Lung (tissue), 12 donors: Measurements from ENCODE around the gene SEC11C. TPM values are rescaled to one million over a fixed set of nuclear protein-coding genes. Genes with fewer than 3 reads are reported as not detected.

ENCODE experiments used
- ATAC-seq: fragments of 200-7000 bp; cut with Tn5 transposase; one replicate; pipeline ENCODE4 v1.9.1; 2020; ENCODE audit warnings: moderate number of reproducible peaks; ENCODE audit not compliant: insufficient read depth, low FRiP score
- DNase-seq, 3 donors: peaks; one replicate each; pipeline ENCODE4 v3.0.0-alpha.2; 2013 to 2017
- H3K27ac ChIP-seq, 2 donors: one replicate each; pipeline ENCODE4 v1.5.1; 2013; ENCODE audit warnings: mild to moderate bottlenecking in 2 of 2, moderate library complexity in 2 of 2, control low read depth in 1 of 2, inconsistent platforms in 1 of 2, low read depth in 1 of 2, low read length in 1 of 2
- H3K27me3 ChIP-seq, 3 donors: one replicate each; pipeline ENCODE4 v1.5.1; 2013; ENCODE audit warnings: low read length in 2 of 3; ENCODE audit not compliant: control insufficient read depth in 3 of 3, insufficient read depth in 3 of 3
- H3K36me3 ChIP-seq, 4 donors: one replicate each; pipeline ENCODE4 v1.5.1; 2013; ENCODE audit warnings: low read length in 4 of 4, mild to moderate bottlenecking in 1 of 4, moderate library complexity in 1 of 4; ENCODE audit not compliant: control insufficient read depth in 4 of 4, insufficient read depth in 4 of 4
- H3K4me1 ChIP-seq, 5 donors: one replicate each; pipeline ENCODE4 v1.5.1; 2013; ENCODE audit warnings: low read length in 5 of 5, mild to moderate bottlenecking in 2 of 5, moderate library complexity in 1 of 5; ENCODE audit not compliant: control insufficient read depth in 5 of 5, insufficient read depth in 5 of 5
- H3K4me3 ChIP-seq: one replicate; pipeline ENCODE4 v1.5.1; 2013; ENCODE audit warnings: mild to moderate bottlenecking, control low read depth, moderate library complexity
- H3K9ac ChIP-seq, 2 donors: one replicate each; pipeline ENCODE4 v1.5.1; 2013; ENCODE audit warnings: low read length in 2 of 2, control low read depth in 1 of 2; ENCODE audit not compliant: insufficient read depth in 1 of 2
- H3K9me3 ChIP-seq, 4 donors: one replicate each; pipeline ENCODE4 v1.5.1; 2013; ENCODE audit warnings: low read length in 3 of 4, mild to moderate bottlenecking in 1 of 4, moderate library complexity in 1 of 4; ENCODE audit not compliant: control insufficient read depth in 4 of 4, insufficient read depth in 3 of 4
- WGBS, 2 donors: extraction: QIAGEN DNeasy Blood & Tissue Kit; methylation state at CpG; one replicate each; pipeline ENCODE4 v1.1.7; 2013; 5-methylcytosine and 5-hydroxymethylcytosine counted together
- polyA plus RNA-seq, 2 donors: library from polyadenylated mRNA; stranded (reverse); fragments of 200-250 nt; gene quantifications; one replicate each; pipeline ENCODE4 v1.2.1, GENCODE V29; 2013
- total RNA-seq, 2 donors: library from RNA; depleted of rRNA in 1 of 2; stranded (reverse); fragments of >200 nt in 1 of 2; gene quantifications; one replicate each; pipeline ENCODE4 v1.2.1, GENCODE V29; 2014 to 2021
- TF ChIP-seq, protein P1 (sequence below): IDR thresholded peaks from 2 replicates; pipeline ENCODE4 v1.5.1; 2012; ENCODE audit warnings: mild to moderate bottlenecking; ENCODE audit errors: control extremely low read depth, extremely low read depth
- donor health status: control.
- donor health status: control.
- donor health status: Bipolar disorder and iron deficiency.
- donor health status: healthy.
- donor health status: DM: yes; HTN: yes; CAD: no.

The SEC11C gene
- total and polyA plus RNA-seq, 4 donors, result 42.7 to 103 (median 84.1) TPM

GRCh38 chr18:59144483-59144882 is 4.8 kb downstream of the SEC11C start:
- H3K9ac ChIP-seq, result no peak overlapping the region
- no peaks in the 10 kb centered on the region for H3K36me3 ChIP-seq
- TF ChIP-seq, protein P1, sequence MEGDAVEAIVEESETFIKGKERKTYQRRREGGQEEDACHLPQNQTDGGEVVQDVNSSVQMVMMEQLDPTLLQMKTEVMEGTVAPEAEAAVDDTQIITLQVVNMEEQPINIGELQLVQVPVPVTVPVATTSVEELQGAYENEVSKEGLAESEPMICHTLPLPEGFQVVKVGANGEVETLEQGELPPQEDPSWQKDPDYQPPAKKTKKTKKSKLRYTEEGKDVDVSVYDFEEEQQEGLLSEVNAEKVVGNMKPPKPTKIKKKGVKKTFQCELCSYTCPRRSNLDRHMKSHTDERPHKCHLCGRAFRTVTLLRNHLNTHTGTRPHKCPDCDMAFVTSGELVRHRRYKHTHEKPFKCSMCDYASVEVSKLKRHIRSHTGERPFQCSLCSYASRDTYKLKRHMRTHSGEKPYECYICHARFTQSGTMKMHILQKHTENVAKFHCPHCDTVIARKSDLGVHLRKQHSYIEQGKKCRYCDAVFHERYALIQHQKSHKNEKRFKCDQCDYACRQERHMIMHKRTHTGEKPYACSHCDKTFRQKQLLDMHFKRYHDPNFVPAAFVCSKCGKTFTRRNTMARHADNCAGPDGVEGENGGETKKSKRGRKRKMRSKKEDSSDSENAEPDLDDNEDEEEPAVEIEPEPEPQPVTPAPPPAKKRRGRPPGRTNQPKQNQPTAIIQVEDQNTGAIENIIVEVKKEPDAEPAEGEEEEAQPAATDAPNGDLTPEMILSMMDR, result no peak
- H3K27ac ChIP-seq, result no peak overlapping the region
- H3K9me3 ChIP-seq, result no peaks in the 10 kb centered on the region
- ATAC-seq, result no peak
- no peak for DNase-seq
- H3K27me3 ChIP-seq, result peaks cover 0 to 14% (median 0%) of the 10 kb centered on the region in 3 donors
- no peak overlapping the region for H3K4me3 ChIP-seq
- H3K4me1 ChIP-seq, result peaks cover 0 to 12% (median 6%) of the 10 kb centered on the region in 5 donors

DNA sequence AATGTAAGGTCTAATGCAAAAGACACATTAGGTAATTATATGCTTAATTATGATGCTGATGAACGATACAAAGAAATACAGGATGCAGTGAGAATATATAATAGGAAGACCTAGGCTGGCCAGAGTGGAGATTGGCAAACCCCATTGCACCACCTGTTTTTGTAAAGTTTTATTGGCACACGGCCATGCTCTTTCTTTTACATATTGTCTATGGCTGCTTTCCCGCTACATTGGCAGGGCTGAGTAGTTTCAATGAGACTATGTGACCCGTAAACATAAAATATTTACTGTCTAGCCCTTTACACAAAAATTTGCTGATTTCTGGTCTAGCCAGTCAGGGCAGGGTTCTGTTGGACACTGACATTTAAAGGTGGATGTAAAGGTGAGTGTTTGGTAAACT is 5.4 kb downstream of the SEC11C start:
- 74 to 77% methylated on average over 4 of the region's 4 CpGs for WGBS, 2 donors
- Histone ChIP-seq H3K9ac (no peak overlapping the region), H3K27me3 (peaks cover 0 to 13% (median 0%) of the 10 kb centered on the region in 3 donors), H3K4me3 (no peak overlapping the region), H3K36me3 (peaks cover 0 to under 1% (median under 1%) of the 10 kb centered on the region in 4 donors), H3K27ac (no peak overlapping the region), H3K4me1 (peaks cover 0 to 7% (median 6%) of the 10 kb centered on the region in 5 donors), H3K9me3 (no peaks in the 10 kb centered on the region)
- ATAC-seq (no peak), DNase-seq (no peak)
- TF ChIP-seq, protein P1, result no peak

DNA sequence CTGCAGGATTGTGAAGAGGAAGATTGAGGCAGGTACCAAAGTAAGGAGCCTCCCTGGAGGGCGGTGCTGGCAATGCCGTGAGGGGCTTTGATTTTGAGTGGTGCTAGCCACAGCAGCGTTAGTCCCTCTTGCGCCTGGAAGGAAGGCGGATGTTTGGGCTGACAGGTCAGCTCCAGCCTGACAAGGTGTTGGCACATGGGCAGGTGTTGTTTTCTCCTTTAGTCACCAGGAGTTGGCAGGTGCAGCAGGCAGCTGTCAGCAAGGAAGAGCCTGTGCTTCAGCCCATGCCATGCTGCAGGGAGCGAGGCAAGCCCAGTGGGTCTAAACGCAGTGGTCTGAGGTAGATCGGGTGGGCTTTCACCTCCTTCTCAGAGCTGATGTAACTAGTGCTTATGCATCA is 8.5 kb downstream of the SEC11C start:
- Histone ChIP-seq H3K9me3 (no peaks in the 10 kb centered on the region), H3K4me1 (peaks cover 0 to 5% (median 0%) of the 10 kb centered on the region in 5 donors), H3K4me3 (no peak overlapping the region), H3K27me3 (peaks cover 0 to 2% (median 0%) of the 10 kb centered on the region in 3 donors), H3K9ac (no peak overlapping the region), H3K36me3 (peaks cover 0 to 11% (median 2%) of the 10 kb centered on the region in 4 donors), H3K27ac (no peak overlapping the region)
- DNase-seq, result no peak
- no peak for ATAC-seq
- TF ChIP-seq, protein P1, result no peak
- 89 to 94% methylated on average over 8 of the region's 8 CpGs for WGBS, 2 donors

GRCh38 chr18:59149007-59149406 is 9.3 kb downstream of the SEC11C start:
- Histone ChIP-seq H3K9me3 (no peaks in the 10 kb centered on the region), H3K4me3 (no peak overlapping the region), H3K27ac (no peak overlapping the region), H3K27me3 (no peaks in the 10 kb centered on the region), H3K9ac (no peak overlapping the region), H3K4me1 (peaks cover 0 to 5% (median 0%) of the 10 kb centered on the region in 5 donors), H3K36me3 (peaks cover 0 to 13% (median 4%) of the 10 kb centered on the region in 4 donors)
- ATAC-seq (no peak), DNase-seq (no peak)
- TF ChIP-seq, protein P1, result no peak
- WGBS, 2 donors, result 91 to 95% methylated on average over 2 of the region's 2 CpGs
